ENCODE measurements around the gene ILRUN.

DNA sequence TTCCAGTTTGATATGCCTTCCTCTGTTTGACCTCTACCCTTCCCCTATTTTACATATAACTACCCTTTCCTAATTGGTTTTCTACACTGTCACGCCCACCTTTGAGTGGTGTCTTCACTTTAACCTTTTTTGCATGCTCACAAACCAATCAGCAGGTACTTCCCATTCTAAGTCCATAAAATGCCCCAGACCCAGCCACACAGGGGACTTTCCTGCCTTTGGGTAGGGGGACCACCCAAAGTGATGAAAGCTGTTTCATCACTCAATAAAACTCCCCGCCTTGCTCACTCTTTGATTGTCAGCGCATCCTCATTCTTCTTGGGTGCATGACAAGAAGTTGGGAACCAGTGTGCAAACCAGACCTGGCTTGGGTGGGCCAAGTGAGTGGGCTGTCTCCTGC lies 40.3 kb upstream of the ILRUN start:
- TF ChIP-seq CTCF (IDR thresholded peaks at IDR 0.05 in 8 of 11, conservative IDR thresholded peaks at IDR 0.05 in 3 of 11): no peak
- TF ChIP-seq POLR2A (IDR thresholded peaks at IDR 0.05): no peak

Data from spleen (tissue), 7 donors.